ENCODE data around the gene TSC22D1.

Gene TSC22D1

GRCh38 chr13:44434766-44435141 is 141.4 kb downstream of the TSC22D1 start:
- H3K4me3 ChIP-seq (ENCODE audit: low read depth, low read length) = peak overlapping the region; percentile 57
- no peak for TF ChIP-seq CTCF (conservative IDR thresholded peaks at IDR 0.05; ENCODE audit: low read depth, low read length)
- no peak for DNase-seq (ENCODE audit: low read depth)

- H3K4me3 ChIP-seq (ENCODE audit: low read depth, low read length) = peak overlapping the region; percentile 57
- DNase-seq (ENCODE audit: low read depth) = no peak
- TF ChIP-seq CTCF (conservative IDR thresholded peaks at IDR 0.05; ENCODE audit: low read depth, low read length) = no peak
Measured at GRCh38 chr13:44433863-44434765, 142.0 kb downstream of the TSC22D1 start.

GRCh38 chr13:44432650-44433049 is 143.5 kb downstream of the TSC22D1 start:
- TF ChIP-seq CTCF (conservative IDR thresholded peaks at IDR 0.05; ENCODE audit: low read depth, low read length) = no peak
- H3K4me3 ChIP-seq (ENCODE audit: low read depth, low read length) = no peak overlapping the region
- no peak for DNase-seq (ENCODE audit: low read depth)

- DNase-seq (ENCODE audit: low read depth) = no peak
- TF ChIP-seq CTCF (conservative IDR thresholded peaks at IDR 0.05; ENCODE audit: low read depth, low read length) = no peak
- no peak overlapping the region for H3K4me3 ChIP-seq (ENCODE audit: low read depth, low read length)
Measured at GRCh38 chr13:44431150-44431549, 145.0 kb downstream of the TSC22D1 start.

- H3K4me3 ChIP-seq (ENCODE audit: low read depth, low read length) = no peak overlapping the region
- no peak for DNase-seq (ENCODE audit: low read depth)
- no peak for TF ChIP-seq CTCF (conservative IDR thresholded peaks at IDR 0.05; ENCODE audit: low read depth, low read length)
Measured at GRCh38 chr13:44429311-44429710, 146.8 kb downstream of the TSC22D1 start.

GRCh38 chr13:44426461-44426860 is 149.7 kb downstream of the TSC22D1 start:
- no peak overlapping the region for H3K4me3 ChIP-seq (ENCODE audit: low read depth, low read length)
- no peak for DNase-seq (ENCODE audit: low read depth)
- TF ChIP-seq CTCF (conservative IDR thresholded peaks at IDR 0.05; ENCODE audit: low read depth, low read length) = no peak

GRCh38 chr13:44425815-44426078 is 150.4 kb downstream of the TSC22D1 start:
- no peak overlapping the region for H3K4me3 ChIP-seq (ENCODE audit: low read depth, low read length)
- TF ChIP-seq CTCF (conservative IDR thresholded peaks at IDR 0.05; ENCODE audit: low read depth, low read length) = no peak
- no peak for DNase-seq (ENCODE audit: low read depth)
